Measurements from ENCODE around the gene HECTD4. TPM values are rescaled to one million over a fixed set of nuclear protein-coding genes. Genes with fewer than 3 reads are reported as not detected.
"Not testable (repeated sequence)": the region's sequence is repeated elsewhere in the genome, so short reads cannot be mapped to it uniquely, and the experiment has no call there.

Gene HECTD4
- total RNA-seq, 1 donor from 2014 or later, result 22.7 TPM

- Histone ChIP-seq H3K27me3 (ENCODE audit: control insufficient read depth, insufficient read depth, low read length) (no peaks in the 10 kb centered on the region), H3K36me3 (ENCODE audit: control insufficient read depth, insufficient read depth, low read length) (no peaks in the 10 kb centered on the region), H3K4me3 (ENCODE audit: low read depth, low read length) (no peak overlapping the region)
- DNase-seq (ENCODE audit: low read depth), result no peak
- TF ChIP-seq, protein P1, sequence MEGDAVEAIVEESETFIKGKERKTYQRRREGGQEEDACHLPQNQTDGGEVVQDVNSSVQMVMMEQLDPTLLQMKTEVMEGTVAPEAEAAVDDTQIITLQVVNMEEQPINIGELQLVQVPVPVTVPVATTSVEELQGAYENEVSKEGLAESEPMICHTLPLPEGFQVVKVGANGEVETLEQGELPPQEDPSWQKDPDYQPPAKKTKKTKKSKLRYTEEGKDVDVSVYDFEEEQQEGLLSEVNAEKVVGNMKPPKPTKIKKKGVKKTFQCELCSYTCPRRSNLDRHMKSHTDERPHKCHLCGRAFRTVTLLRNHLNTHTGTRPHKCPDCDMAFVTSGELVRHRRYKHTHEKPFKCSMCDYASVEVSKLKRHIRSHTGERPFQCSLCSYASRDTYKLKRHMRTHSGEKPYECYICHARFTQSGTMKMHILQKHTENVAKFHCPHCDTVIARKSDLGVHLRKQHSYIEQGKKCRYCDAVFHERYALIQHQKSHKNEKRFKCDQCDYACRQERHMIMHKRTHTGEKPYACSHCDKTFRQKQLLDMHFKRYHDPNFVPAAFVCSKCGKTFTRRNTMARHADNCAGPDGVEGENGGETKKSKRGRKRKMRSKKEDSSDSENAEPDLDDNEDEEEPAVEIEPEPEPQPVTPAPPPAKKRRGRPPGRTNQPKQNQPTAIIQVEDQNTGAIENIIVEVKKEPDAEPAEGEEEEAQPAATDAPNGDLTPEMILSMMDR (IDR thresholded peaks at IDR 0.05; ENCODE audit: insufficient read depth, low read length, poor library complexity, severe bottlenecking), result no peak
These were observed 38.0 kb downstream of the HECTD4 start for GRCh38 chr12:112344220-112344619.

- Histone ChIP-seq H3K4me3 (ENCODE audit: low read depth, low read length) (no peak overlapping the region), H3K36me3 (ENCODE audit: control insufficient read depth, insufficient read depth, low read length) (no peaks in the 10 kb centered on the region), H3K27me3 (ENCODE audit: control insufficient read depth, insufficient read depth, low read length) (no peaks in the 10 kb centered on the region)
- DNase-seq (ENCODE audit: low read depth), result no peak
- TF ChIP-seq, protein P1 (IDR thresholded peaks at IDR 0.05; ENCODE audit: insufficient read depth, low read length, poor library complexity, severe bottlenecking), result no peak
These were observed 39.6 kb downstream of the HECTD4 start for GRCh38 chr12:112342587-112342986.

DNA sequence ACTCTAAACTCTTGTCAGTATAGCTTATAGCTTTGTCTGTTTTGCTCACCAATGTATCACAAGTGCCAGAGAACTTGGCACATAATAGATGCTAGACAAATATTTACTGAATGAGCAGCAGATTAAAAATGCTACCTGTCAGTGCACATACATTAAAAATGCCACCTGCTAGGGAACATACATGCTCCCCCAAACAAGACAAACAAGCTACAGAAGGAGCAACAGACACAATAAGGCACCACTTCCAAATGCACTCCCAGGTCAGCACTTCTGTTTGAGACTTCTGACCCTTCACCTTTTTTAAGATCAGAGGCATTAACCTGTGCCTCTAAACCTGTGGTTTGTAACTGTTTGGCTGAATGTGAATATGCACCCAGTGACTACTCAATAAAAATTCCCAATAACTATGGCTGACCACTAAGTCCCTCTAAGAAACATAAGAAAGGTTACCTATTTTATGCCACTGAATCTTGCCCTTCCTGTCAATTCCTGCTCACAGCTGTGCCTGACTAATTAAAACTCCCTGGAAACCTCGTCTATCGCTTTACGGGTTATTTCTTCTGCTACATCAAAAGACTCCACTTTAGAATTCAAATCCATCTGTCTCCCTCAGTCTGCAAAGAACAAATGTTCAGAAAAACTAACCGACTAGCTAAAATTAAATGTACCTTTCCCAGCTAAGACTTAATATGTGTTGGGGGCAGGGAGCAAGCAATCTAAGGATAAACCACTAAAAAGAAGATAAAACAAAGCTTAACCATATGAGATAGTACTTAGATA lies 41.0 kb downstream of the HECTD4 start:
- H3K4me3 ChIP-seq (ENCODE audit: low read depth, low read length), result no peak overlapping the region
- H3K36me3 ChIP-seq (ENCODE audit: control insufficient read depth, insufficient read depth, low read length), result no peaks in the 10 kb centered on the region
- DNase-seq (ENCODE audit: low read depth), result no peak
- TF ChIP-seq, protein P1 (IDR thresholded peaks at IDR 0.05; ENCODE audit: insufficient read depth, low read length, poor library complexity, severe bottlenecking), result no peak
- no peaks in the 10 kb centered on the region for H3K27me3 ChIP-seq (ENCODE audit: control insufficient read depth, insufficient read depth, low read length)

- H3K4me3 ChIP-seq (ENCODE audit: low read depth, low read length), result no peak overlapping the region
- TF ChIP-seq, protein P1 (IDR thresholded peaks at IDR 0.05; ENCODE audit: insufficient read depth, low read length, poor library complexity, severe bottlenecking), result no peak
- no peak for DNase-seq (ENCODE audit: low read depth)
- H3K36me3 ChIP-seq (ENCODE audit: control insufficient read depth, insufficient read depth, low read length), result no peaks in the 10 kb centered on the region
- no peaks in the 10 kb centered on the region for H3K27me3 ChIP-seq (ENCODE audit: control insufficient read depth, insufficient read depth, low read length)
These were observed 42.0 kb downstream of the HECTD4 start for GRCh38 chr12:112340230-112340629.

DNA sequence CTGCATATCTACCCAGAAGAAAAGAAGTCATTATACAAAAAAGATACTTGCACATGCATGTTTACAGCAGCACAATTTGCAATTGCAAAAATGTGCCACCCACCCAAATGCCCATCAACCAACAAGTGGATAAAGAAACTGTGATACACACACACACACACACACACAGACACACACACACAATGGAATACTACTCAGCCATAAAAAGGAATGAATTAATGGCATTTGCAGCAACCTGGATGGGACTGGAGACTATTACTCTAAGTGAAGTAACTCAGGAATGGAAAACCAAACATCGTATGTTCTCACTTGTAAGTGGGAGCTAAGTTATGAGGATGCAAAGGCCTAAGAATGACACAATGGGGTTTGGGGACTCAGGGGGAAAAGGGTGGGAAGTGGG lies 47.2 kb downstream of the HECTD4 start:
- H3K27me3 ChIP-seq (ENCODE audit: control insufficient read depth, insufficient read depth, low read length); DNase-seq (ENCODE audit: low read depth); H3K36me3 ChIP-seq (ENCODE audit: control insufficient read depth, insufficient read depth, low read length); H3K4me3 ChIP-seq (ENCODE audit: low read depth, low read length): not testable (repeated sequence)

- Histone ChIP-seq H3K36me3 (ENCODE audit: control insufficient read depth, insufficient read depth, low read length) (no peaks in the 10 kb centered on the region), H3K27me3 (ENCODE audit: control insufficient read depth, insufficient read depth, low read length) (no peaks in the 10 kb centered on the region), H3K4me3 (ENCODE audit: low read depth, low read length) (no peak overlapping the region)
- no peak for DNase-seq (ENCODE audit: low read depth)
- TF ChIP-seq, protein P1 (IDR thresholded peaks at IDR 0.05; ENCODE audit: insufficient read depth, low read length, poor library complexity, severe bottlenecking), result no peak
These were observed 49.2 kb downstream of the HECTD4 start for GRCh38 chr12:112333019-112333418.
